Muscle layer of duodenum (tissue), 2 donors: Measurements from ENCODE around the gene GPM6B.

ENCODE experiments used
- H3K27ac ChIP-seq: one replicate; pipeline ENCODE4 v1.7.0; 2013; ENCODE audit warnings: mild to moderate bottlenecking, low read length
- H3K27me3 ChIP-seq: one replicate; pipeline ENCODE4 v1.7.0; 2013; ENCODE audit warnings: low read depth, mild to moderate bottlenecking, control low read depth, low read length
- H3K36me3 ChIP-seq, 2 donors: one replicate each; pipeline ENCODE4 v1.7.0; 2013; ENCODE audit warnings: low read length in 2 of 2, control low read depth in 1 of 2, mild to moderate bottlenecking in 1 of 2; ENCODE audit not compliant: insufficient read depth in 2 of 2, control insufficient read depth in 1 of 2
- H3K4me1 ChIP-seq, 2 donors: one replicate each; pipeline ENCODE4 v1.7.0; 2013; ENCODE audit warnings: low read length in 2 of 2, mild to moderate bottlenecking in 2 of 2, control low read depth in 1 of 2, moderate library complexity in 1 of 2; ENCODE audit not compliant: insufficient read depth in 2 of 2, control insufficient read depth in 1 of 2
- H3K4me3 ChIP-seq, 2 donors: one replicate each; pipeline ENCODE4 v1.7.0; 2013; ENCODE audit warnings: low read length in 2 of 2, low read depth in 1 of 2, mild to moderate bottlenecking in 1 of 2
- H3K9me3 ChIP-seq, 2 donors: one replicate each; pipeline ENCODE4 v1.7.0; 2013; ENCODE audit warnings: low read length in 2 of 2, control low read depth in 1 of 2, mild to moderate bottlenecking in 1 of 2; ENCODE audit not compliant: control insufficient read depth in 1 of 2
- donor health status: healthy.

The GPM6B gene

DNA sequence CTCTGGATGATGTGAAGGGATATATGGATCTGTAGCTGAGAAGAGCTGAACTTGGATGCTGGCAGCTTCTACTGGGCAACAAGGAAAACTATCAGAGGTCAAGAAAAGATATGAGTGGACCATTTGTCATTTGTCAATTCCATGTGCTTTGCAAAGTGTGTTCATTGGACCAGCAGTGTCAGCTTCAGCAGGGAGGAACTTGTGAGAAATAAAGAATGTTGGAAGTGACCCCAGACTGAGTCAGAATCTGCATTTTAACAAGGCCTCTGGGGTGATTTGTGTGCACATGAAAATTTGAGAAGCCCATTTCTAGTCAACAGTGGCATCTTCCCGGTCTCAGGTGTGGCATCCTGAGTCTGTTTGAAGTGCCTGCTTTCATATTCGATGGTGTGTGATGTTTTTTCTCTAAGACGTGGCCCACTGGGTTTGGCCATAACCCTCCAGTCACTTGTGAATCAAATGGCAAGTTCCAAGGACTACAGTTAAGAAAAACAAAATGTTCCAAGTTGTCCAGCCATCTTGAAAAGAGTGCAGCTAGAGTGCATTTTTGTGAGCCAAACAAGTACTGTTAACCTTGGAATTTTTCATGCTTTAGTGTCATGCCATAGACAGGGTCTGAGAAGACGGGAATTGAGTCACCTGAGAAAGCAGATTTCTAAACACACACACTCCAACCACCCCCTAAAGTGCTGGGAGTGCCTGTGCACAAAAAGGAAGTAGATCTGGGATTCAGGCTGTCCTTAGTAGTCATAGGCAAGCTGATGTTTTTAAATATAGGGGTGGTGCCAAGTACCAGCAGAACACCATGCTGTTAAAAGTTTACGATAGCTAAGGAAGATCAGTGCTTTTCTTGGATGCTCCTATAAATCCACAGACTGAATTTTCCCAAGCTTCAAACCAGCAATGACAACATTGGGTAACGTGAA, 26.4 kb downstream of the GPM6B start:
- H3K27me3 ChIP-seq = no peaks in the 10 kb centered on the region
- H3K36me3 ChIP-seq = no peaks in the 10 kb centered on the region
- H3K4me3 ChIP-seq = no peak overlapping the region
- H3K27ac ChIP-seq = no peak overlapping the region
- no peaks in the 10 kb centered on the region for H3K9me3 ChIP-seq
- peaks cover 0 to 3% of the 10 kb centered on the region in 2 donors for H3K4me1 ChIP-seq

DNA sequence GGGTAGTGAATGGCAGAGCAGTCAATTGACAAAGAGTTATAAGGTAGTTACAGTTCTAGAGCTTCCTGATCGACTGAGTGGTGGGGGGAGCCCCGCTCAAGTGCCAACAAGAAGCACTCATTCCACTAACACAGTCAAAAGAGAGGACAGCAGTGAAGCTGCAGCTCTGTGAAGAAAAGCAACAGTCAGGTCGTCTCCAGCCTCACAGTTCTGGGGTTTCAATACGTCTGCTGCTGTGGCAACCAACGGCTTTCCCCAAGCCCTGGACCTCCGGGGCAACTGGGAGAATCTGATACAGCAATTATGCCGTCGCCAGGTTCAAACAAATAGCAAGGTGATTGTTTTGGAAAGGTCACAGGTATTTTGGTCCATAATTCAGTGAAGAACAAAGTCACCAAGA, 30.8 kb downstream of the GPM6B start:
- no peak overlapping the region for H3K4me3 ChIP-seq
- no peaks in the 10 kb centered on the region for H3K36me3 ChIP-seq
- no peaks in the 10 kb centered on the region for H3K9me3 ChIP-seq
- no peaks in the 10 kb centered on the region for H3K27me3 ChIP-seq
- peaks cover 0 to 3% of the 10 kb centered on the region in 2 donors for H3K4me1 ChIP-seq
- H3K27ac ChIP-seq = no peak overlapping the region

DNA sequence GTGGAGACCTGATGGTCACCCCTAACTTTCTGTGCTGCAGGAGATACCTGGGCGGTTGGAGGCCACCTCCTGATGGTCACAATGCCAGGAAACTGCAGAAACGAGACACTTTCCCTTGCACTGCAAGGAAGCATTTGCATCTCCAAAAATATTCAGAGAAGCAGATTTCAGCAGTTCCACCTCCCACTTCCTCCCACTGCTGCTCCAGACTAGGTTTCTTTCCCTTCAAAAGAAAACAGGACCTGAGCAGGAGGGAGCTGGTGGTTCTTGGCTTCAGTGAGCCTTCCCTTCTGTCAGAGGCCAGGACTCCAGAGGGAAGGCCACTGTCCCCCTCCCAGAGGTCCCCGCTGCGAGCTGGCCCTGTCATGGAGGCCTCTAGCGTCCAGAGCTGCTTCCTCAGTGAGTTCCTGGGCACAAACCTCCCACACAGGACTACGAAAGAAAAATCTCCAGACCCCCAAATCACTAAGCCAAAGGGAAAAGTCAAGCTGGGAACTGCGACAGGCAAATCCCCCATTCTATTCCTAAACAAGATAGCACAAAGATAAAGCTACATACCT, 35.9 kb downstream of the GPM6B start:
- no peaks in the 10 kb centered on the region for H3K9me3 ChIP-seq
- H3K27ac ChIP-seq = no peak overlapping the region
- H3K4me3 ChIP-seq = no peak overlapping the region
- no peaks in the 10 kb centered on the region for H3K27me3 ChIP-seq
- H3K36me3 ChIP-seq = no peaks in the 10 kb centered on the region
- no peaks in the 10 kb centered on the region for H3K4me1 ChIP-seq

- Histone ChIP-seq H3K4me1 (no peaks in the 10 kb centered on the region), H3K36me3 (peaks cover 0 to 8% of the 10 kb centered on the region in 2 donors), H3K27ac (no peak overlapping the region), H3K27me3 (no peaks in the 10 kb centered on the region), H3K9me3 (no peaks in the 10 kb centered on the region), H3K4me3 (no peak overlapping the region)
Measured at GRCh38 chrX:13778916-13779315, 38.0 kb downstream of the GPM6B start.

DNA sequence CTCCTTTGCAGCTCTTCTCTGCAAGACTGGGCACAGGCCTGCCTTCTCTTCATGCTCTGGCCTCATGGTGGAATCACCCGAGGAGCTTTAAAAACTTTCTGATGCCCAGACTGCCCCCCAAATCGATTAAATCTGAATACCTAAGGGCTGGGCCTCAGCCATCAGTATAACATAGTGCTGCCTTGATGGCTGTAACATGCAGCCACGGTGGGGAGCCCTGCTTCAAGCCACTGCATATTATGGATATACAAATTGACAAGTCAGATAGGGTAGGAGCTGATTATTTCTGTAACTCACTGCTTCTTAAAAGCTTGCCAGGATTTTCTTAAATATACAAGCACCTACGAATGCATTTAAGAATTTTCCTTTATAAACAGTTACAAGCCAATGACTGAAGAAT, 40.5 kb downstream of the GPM6B start:
- H3K27me3 ChIP-seq = no peaks in the 10 kb centered on the region
- H3K4me3 ChIP-seq = no peak overlapping the region
- H3K4me1 ChIP-seq = no peaks in the 10 kb centered on the region
- H3K9me3 ChIP-seq = no peaks in the 10 kb centered on the region
- no peak overlapping the region for H3K27ac ChIP-seq
- peaks cover 0 to 15% of the 10 kb centered on the region in 2 donors for H3K36me3 ChIP-seq

DNA sequence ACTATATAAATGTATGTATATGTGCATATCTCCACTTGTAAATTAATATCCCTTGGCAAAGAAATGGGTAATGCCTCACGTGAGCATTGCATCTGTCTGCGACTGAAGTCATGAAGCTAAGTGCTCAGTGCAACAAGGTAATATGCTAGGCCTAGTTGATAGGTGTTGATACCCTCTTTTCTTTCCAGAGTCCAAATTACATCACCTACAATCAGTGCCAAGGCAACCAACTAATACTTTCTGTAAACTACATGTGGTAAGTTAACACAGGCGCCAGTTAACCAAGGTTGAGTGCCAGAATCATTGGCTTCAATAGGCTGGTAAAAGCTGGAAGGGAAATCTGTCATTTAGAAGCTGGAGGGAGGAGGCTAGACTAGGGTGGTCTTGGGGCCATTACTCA, 41.1 kb downstream of the GPM6B start:
- H3K4me1 ChIP-seq = no peaks in the 10 kb centered on the region
- no peak overlapping the region for H3K4me3 ChIP-seq
- H3K9me3 ChIP-seq = no peaks in the 10 kb centered on the region
- H3K27ac ChIP-seq = no peak overlapping the region
- peaks cover 0 to 15% of the 10 kb centered on the region in 2 donors for H3K36me3 ChIP-seq
- H3K27me3 ChIP-seq = no peaks in the 10 kb centered on the region

DNA sequence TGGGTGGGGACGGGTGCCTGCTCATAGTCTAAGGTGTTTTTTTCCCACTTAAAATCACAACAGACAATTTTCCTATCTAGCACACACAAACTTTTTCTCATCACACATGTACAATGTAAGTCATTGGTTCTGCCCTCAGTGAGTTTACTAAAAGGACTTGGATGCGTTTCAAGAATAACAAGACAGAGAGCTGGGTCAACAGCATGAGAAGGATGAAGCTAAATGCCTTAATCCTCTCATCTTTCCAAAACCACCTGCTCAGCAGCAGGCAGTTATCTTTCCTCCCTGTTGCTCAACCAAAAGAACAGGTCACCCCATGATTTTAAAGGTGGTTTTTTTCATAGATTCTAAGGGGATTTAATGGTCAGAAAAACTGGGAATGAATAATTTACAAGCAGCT, 42.2 kb downstream of the GPM6B start:
- H3K4me1 ChIP-seq = no peaks in the 10 kb centered on the region
- no peaks in the 10 kb centered on the region for H3K27me3 ChIP-seq
- H3K36me3 ChIP-seq = peaks cover 0 to 19% of the 10 kb centered on the region in 2 donors
- no peak overlapping the region for H3K27ac ChIP-seq
- H3K9me3 ChIP-seq = no peaks in the 10 kb centered on the region
- no peak overlapping the region for H3K4me3 ChIP-seq

DNA sequence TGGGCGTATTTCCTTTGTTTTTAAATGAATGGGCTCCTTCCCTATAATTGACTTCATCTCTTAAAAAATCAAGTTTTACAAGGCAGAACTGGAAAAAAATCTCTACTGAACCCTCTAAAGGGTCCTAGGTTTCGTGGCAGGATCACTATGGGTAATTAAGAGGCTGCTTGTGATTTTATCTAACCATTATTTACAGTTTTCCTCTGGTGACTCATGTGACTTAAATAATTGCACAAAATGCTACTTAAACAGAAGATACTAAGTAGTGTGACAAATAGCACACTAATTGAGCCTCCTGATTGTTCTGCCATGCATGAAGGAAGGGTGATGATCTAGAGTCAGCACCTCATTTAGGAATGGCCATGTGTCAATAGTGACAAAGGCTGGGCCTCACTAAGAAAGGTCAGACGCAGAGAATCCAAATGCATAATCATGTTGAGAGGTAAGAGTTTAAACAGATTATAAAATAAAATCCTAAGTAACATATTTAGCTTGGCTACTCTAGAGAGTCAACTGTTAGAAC, 46.8 kb downstream of the GPM6B start:
- Histone ChIP-seq H3K36me3 (peaks cover 23 to 35% of the 10 kb centered on the region in 2 donors), H3K27ac (no peak overlapping the region), H3K9me3 (no peaks in the 10 kb centered on the region), H3K4me3 (no peak overlapping the region), H3K4me1 (peaks cover 0 to 5% of the 10 kb centered on the region in 2 donors), H3K27me3 (no peaks in the 10 kb centered on the region)

GRCh38 chrX:13768939-13769338, 48.0 kb downstream of the GPM6B start:
- Histone ChIP-seq H3K9me3 (no peaks in the 10 kb centered on the region), H3K4me3 (no peak overlapping the region), H3K4me1 (peaks cover 3 to 9% of the 10 kb centered on the region in 2 donors)

DNA sequence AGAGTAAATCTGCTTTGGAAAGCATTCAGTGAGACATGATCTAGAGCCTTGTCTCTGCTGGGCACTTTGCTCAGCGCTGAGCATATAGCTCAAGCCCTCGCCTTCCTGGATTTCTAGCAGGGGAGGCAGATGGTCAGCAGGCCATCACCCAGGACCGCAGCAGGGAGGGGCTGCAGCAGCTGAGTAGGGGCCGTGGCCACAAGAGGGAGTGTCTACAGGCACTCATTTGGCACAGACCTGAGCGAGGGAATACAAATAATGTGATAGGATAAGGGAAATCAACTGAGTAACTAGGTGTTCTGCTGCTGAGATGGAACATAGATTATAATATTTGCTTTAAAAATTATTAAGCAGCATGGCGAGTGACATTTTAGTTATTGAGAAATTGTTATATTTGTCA, 52.1 kb downstream of the GPM6B start:
- Histone ChIP-seq H3K36me3 (peaks cover 16 to 35% of the 10 kb centered on the region in 2 donors), H3K27me3 (no peaks in the 10 kb centered on the region), H3K4me3 (no peak overlapping the region), H3K4me1 (peaks cover 3 to 15% of the 10 kb centered on the region in 2 donors), H3K27ac (no peak overlapping the region), H3K9me3 (no peaks in the 10 kb centered on the region)

More at GRCh38 chrX:13768939-13769338, 48.0 kb downstream of the GPM6B start:
- no peaks in the 10 kb centered on the region for H3K27me3 ChIP-seq
- peaks cover 23 to 27% of the 10 kb centered on the region in 2 donors for H3K36me3 ChIP-seq
- no peak overlapping the region for H3K27ac ChIP-seq

DNA sequence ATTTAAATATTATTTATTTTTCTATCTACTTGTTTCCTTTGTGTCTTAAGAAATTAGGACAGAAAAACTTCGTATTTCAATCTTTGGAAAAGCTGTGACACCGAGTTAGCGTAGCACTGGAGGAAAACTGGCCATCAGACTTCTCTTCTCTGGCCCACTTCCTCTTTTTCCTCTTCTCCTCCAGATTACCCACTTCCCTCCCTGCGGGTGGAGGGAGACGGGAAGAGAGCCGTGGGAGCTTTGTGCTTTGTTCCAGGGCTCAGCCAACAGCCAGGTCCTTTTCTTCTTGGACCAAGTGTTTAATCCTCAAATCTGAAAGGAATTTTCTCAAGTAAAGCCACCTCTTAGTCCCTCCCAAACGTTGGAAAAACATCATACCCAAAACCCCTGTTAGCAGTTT, 52.6 kb downstream of the GPM6B start:
- no peaks in the 10 kb centered on the region for H3K27me3 ChIP-seq
- H3K9me3 ChIP-seq = no peaks in the 10 kb centered on the region
- H3K4me1 ChIP-seq = peaks cover 3 to 15% of the 10 kb centered on the region in 2 donors
- H3K27ac ChIP-seq = no peak overlapping the region
- H3K4me3 ChIP-seq = no peak overlapping the region
- peaks cover 15 to 37% of the 10 kb centered on the region in 2 donors for H3K36me3 ChIP-seq
